ENCODE measurements around the gene SMIM45.

The SMIM45 gene

DNA sequence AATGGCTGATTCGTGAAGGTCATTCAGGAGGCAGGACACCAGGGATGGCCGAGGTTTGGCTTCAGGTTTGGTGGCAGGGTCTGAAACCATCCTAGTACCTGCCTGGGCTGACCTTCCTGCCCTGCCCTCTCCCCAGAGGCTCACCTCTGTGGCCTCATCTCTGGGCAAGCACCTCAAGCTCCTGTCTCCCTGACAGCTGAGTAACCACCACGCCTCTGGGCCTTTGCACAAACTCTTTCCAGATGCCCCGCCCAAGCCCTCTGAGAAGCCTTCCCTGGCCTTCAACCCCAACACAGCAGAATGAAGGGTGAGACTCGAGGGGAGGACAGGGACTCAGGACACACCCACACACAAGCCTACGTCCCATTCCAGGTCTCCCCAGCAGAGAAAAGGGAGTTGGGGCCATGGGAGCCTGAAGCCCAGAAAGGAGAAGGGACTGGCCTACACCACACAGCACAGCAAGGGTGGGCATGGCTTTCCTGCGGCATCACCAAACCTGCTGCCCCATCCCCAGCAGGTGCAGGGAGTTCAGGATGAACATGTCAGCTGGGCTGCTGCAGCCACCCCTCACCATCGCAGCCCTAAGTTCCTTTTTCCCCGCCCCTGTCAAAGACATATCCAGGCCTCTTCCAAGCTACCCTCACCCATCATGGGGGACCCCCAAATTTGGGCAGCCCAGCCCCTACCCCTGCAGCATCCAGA, 39.5 kb upstream of the SMIM45 start (continued):
- TF ChIP-seq, protein P1, sequence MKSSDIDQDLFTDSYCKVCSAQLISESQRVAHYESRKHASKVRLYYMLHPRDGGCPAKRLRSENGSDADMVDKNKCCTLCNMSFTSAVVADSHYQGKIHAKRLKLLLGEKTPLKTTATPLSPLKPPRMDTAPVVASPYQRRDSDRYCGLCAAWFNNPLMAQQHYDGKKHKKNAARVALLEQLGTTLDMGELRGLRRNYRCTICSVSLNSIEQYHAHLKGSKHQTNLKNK (CRISPR knock-in tag; IDR thresholded peaks at IDR 0.05) = no peak
- TF ChIP-seq SMAD3 (CRISPR knock-in tag; IDR thresholded peaks at IDR 0.05; ENCODE audit: borderline replicate concordance) (no peak), FOXJ3 (CRISPR knock-in tag; IDR thresholded peaks at IDR 0.05; ENCODE audit: borderline replicate concordance) (no peak), TCF7 (CRISPR knock-in tag; IDR thresholded peaks at IDR 0.05; ENCODE audit: low read depth) (no peak), ZNF396 (CRISPR knock-in tag; IDR thresholded peaks at IDR 0.05; ENCODE audit: borderline replicate concordance) (no peak)
- TF ChIP-seq, protein P2, sequence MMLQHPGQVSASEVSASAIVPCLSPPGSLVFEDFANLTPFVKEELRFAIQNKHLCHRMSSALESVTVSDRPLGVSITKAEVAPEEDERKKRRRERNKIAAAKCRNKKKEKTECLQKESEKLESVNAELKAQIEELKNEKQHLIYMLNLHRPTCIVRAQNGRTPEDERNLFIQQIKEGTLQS (CRISPR knock-in tag; conservative IDR thresholded peaks at IDR 0.05) = no peak

DNA sequence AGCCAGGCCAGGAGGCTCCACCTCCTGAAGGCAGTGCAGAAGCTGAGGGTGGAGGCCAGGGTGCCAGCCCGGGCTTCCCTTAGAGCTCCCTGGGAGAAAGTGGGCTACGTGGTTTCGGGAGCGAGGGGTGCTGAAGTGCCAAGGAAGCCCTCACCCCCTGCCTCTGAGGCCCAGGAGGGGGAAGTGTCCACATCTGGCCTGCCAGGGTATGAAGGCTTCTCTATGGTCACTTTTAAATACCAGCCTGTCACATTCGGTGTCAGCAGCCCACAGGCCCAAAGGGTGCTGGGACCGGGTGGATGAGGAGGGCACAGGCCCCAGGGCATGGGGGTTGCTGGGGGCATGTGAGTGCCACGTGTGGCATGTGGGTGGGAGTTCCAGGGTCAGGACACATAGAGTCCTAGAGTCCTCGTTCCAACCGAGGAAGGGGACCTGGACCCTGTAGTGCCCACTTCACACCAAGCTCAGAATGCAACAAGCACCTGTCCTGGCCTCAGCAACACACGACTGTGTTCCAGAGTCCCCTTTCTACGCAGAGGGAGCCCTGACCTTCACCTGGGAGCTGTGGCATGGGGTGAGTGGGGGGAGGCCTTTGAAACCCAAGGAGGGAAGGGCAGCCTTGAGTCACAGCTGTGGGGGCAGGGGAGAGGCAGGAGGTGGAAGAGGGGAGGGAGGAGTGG, 38.8 kb upstream of the SMIM45 start:
- ChIA-PET POLR2A (no interaction called here), CTCF (interaction anchor here (0.9 to 3.0 kb wide), 4 partner anchors 13 to 216 kb away, joined by 3 to 21 read pairs (median 5); partner anchors contain the start of gene TNFRSF13C)
- Mint-ChIP-seq H3K4me3 (peak overlapping the region; percentile 57), H3K27ac (no peak overlapping the region), H3K36me3 (no peaks in the 10 kb centered on the region), H3K27me3 (ENCODE audit: low read depth) (peaks cover 86% of the 10 kb centered on the region), H3K9me3 (no peaks in the 10 kb centered on the region), H3K4me1 (peaks cover 31% of the 10 kb centered on the region)
- DNase-seq (ENCODE audit: low spot score) (no peak), ATAC-seq (no peak)
- TF ChIP-seq, protein P3, sequence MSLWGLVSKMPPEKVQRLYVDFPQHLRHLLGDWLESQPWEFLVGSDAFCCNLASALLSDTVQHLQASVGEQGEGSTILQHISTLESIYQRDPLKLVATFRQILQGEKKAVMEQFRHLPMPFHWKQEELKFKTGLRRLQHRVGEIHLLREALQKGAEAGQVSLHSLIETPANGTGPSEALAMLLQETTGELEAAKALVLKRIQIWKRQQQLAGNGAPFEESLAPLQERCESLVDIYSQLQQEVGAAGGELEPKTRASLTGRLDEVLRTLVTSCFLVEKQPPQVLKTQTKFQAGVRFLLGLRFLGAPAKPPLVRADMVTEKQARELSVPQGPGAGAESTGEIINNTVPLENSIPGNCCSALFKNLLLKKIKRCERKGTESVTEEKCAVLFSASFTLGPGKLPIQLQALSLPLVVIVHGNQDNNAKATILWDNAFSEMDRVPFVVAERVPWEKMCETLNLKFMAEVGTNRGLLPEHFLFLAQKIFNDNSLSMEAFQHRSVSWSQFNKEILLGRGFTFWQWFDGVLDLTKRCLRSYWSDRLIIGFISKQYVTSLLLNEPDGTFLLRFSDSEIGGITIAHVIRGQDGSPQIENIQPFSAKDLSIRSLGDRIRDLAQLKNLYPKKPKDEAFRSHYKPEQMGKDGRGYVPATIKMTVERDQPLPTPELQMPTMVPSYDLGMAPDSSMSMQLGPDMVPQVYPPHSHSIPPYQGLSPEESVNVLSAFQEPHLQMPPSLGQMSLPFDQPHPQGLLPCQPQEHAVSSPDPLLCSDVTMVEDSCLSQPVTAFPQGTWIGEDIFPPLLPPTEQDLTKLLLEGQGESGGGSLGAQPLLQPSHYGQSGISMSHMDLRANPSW (CRISPR knock-in tag; conservative IDR thresholded peaks at IDR 0.05; ENCODE audit: low read depth) = no peak
- TF ChIP-seq, protein P4, sequence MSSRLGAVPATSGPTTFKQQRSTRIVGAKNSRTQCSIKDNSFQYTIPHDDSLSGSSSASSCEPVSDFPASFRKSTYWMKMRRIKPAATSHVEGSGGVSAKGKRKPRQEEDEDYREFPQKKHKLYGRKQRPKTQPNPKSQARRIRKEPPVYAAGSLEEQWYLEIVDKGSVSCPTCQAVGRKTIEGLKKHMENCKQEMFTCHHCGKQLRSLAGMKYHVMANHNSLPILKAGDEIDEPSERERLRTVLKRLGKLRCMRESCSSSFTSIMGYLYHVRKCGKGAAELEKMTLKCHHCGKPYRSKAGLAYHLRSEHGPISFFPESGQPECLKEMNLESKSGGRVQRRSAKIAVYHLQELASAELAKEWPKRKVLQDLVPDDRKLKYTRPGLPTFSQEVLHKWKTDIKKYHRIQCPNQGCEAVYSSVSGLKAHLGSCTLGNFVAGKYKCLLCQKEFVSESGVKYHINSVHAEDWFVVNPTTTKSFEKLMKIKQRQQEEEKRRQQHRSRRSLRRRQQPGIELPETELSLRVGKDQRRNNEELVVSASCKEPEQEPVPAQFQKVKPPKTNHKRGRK (CRISPR knock-in tag; IDR thresholded peaks at IDR 0.05; ENCODE audit: borderline replicate concordance) = no peak
- TF ChIP-seq, protein P5, sequence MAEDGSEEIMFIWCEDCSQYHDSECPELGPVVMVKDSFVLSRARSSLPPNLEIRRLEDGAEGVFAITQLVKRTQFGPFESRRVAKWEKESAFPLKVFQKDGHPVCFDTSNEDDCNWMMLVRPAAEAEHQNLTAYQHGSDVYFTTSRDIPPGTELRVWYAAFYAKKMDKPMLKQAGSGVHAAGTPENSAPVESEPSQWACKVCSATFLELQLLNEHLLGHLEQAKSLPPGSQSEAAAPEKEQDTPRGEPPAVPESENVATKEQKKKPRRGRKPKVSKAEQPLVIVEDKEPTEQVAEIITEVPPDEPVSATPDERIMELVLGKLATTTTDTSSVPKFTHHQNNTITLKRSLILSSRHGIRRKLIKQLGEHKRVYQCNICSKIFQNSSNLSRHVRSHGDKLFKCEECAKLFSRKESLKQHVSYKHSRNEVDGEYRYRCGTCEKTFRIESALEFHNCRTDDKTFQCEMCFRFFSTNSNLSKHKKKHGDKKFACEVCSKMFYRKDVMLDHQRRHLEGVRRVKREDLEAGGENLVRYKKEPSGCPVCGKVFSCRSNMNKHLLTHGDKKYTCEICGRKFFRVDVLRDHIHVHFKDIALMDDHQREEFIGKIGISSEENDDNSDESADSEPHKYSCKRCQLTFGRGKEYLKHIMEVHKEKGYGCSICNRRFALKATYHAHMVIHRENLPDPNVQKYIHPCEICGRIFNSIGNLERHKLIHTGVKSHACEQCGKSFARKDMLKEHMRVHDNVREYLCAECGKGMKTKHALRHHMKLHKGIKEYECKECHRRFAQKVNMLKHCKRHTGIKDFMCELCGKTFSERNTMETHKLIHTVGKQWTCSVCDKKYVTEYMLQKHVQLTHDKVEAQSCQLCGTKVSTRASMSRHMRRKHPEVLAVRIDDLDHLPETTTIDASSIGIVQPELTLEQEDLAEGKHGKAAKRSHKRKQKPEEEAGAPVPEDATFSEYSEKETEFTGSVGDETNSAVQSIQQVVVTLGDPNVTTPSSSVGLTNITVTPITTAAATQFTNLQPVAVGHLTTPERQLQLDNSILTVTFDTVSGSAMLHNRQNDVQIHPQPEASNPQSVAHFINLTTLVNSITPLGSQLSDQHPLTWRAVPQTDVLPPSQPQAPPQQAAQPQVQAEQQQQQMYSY (CRISPR knock-in tag; IDR thresholded peaks at IDR 0.05) = no peak
- TF ChIP-seq FOXJ3 (CRISPR knock-in tag; IDR thresholded peaks at IDR 0.05; ENCODE audit: borderline replicate concordance) = no peak
- TF ChIP-seq, protein P6, sequence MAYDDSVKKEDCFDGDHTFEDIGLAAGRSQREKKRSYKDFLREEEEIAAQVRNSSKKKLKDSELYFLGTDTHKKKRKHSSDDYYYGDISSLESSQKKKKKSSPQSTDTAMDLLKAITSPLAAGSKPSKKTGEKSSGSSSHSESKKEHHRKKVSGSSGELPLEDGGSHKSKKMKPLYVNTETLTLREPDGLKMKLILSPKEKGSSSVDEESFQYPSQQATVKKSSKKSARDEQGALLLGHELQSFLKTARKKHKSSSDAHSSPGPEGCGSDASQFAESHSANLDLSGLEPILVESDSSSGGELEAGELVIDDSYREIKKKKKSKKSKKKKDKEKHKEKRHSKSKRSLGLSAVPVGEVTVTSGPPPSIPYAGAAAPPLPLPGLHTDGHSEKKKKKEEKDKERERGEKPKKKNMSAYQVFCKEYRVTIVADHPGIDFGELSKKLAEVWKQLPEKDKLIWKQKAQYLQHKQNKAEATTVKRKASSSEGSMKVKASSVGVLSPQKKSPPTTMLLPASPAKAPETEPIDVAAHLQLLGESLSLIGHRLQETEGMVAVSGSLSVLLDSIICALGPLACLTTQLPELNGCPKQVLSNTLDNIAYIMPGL (CRISPR knock-in tag; IDR thresholded peaks at IDR 0.05) = no peak
- TF ChIP-seq HMGA2 (CRISPR knock-in tag; IDR thresholded peaks at IDR 0.05) = no peak
- TF ChIP-seq EMX1 (CRISPR knock-in tag; IDR thresholded peaks at IDR 0.05) = no peak
- no peak for TF ChIP-seq NFE2L1 (CRISPR knock-in tag; IDR thresholded peaks at IDR 0.05)
- TF ChIP-seq SMAD3 (CRISPR knock-in tag; IDR thresholded peaks at IDR 0.05; ENCODE audit: borderline replicate concordance) = no peak
- TF ChIP-seq JUN (CRISPR knock-in tag; IDR thresholded peaks at IDR 0.05) = no peak
- no peak for TF ChIP-seq ZNF138 (CRISPR knock-in tag; conservative IDR thresholded peaks at IDR 0.05)
